Caco-2 (cell line): ENCODE results near the gene SIK2. TPM values are rescaled to one million over a fixed set of nuclear protein-coding genes. Genes with fewer than 3 reads are reported as not detected.

Experiments
- BruUV-seq: library from RNA; stranded (reverse); fragments of 400-500 nt; replicated peaks from 2 replicates; lab custom pipeline; 2021; lab: Mats Ljungman, UMichigan
- CTCF ChIA-PET: fragments of 300-600 bp; sonication (Branson Sonifier 250); formaldehyde crosslinking; loops from one replicate; lab custom pipeline; 2022; ENCODE audit warnings: antibody characterized with exemption; lab: Charles Lee
- POLR2A ChIA-PET: fragments of 300-600 bp; sonication (Branson Sonifier 250); formaldehyde crosslinking; loops from one replicate; lab custom pipeline; 2022; ENCODE audit warnings: antibody characterized with exemption; lab: Charles Lee
- DNase-seq, 2 experiments: peaks; one replicate each; pipeline versions ENCODE4 v3.0.0 to v3.0.0-alpha.2; 2020 to 2022
- H3K27me3 ChIP-seq: replicated peaks from 2 replicates; pipeline ENCODE4 v1.6.0; 2011; ENCODE audit warnings: low read length; ENCODE audit not compliant: control insufficient read depth, insufficient read depth
- H3K36me3 ChIP-seq: 2 replicates; pipeline ENCODE4 v1.5.1; 2011; ENCODE audit warnings: low read length; ENCODE audit not compliant: control insufficient read depth, insufficient read depth
- H3K4me1 ChIP-seq: fragments of 250-450 bp; sonication (Bioruptor Pico); 2 replicates; pipeline ENCODE4 v1.5.1; 2020; ENCODE audit warnings: mild to moderate bottlenecking
- H3K4me3 ChIP-seq: 2 replicates; pipeline ENCODE4 v1.5.1; 2011; ENCODE audit warnings: low read depth, mild to moderate bottlenecking, control low read depth, low read length
- H3K9me3 ChIP-seq: fragments of 250-450 bp; sonication (Bioruptor Pico); 2 replicates; pipeline ENCODE4 v1.5.1; 2020; ENCODE audit warnings: mild to moderate bottlenecking, moderate library complexity
- H3K27ac Mint-ChIP-seq: one replicate; pipeline ENCODE4 v1.8.0; 2022; ENCODE audit warnings: mixed read lengths; ENCODE audit not compliant: unreplicated experiment
- H3K27me3 Mint-ChIP-seq: one replicate; pipeline ENCODE4 v1.8.0; 2022; ENCODE audit warnings: mixed read lengths; ENCODE audit not compliant: insufficient read depth, unreplicated experiment
- H3K36me3 Mint-ChIP-seq: one replicate; pipeline ENCODE4 v1.8.0; 2022; ENCODE audit warnings: mild to moderate bottlenecking, mixed read lengths; ENCODE audit not compliant: insufficient read depth, unreplicated experiment
- H3K4me1 Mint-ChIP-seq: one replicate; pipeline ENCODE4 v1.8.0; 2022; ENCODE audit warnings: low read depth, mixed read lengths; ENCODE audit not compliant: unreplicated experiment
- H3K4me3 Mint-ChIP-seq: one replicate; pipeline ENCODE4 v1.8.0; 2022; ENCODE audit warnings: mild to moderate bottlenecking, moderate library complexity, mixed read lengths; ENCODE audit not compliant: unreplicated experiment
- H3K9me3 Mint-ChIP-seq: one replicate; pipeline ENCODE4 v1.8.0; 2022; ENCODE audit warnings: mixed read lengths; ENCODE audit not compliant: unreplicated experiment
- CTCF ChIP-seq, 2 experiments: fragments of 200-600 bp in 1 of 2; IDR thresholded peaks; 1 replicate in 1 of 2; 2 replicates in 1 of 2; pipeline versions ENCODE4 v1.5.1 to v1.8.0; 2011 to 2022; ENCODE audit warnings: antibody characterized with exemption in 1 of 2, control low read depth in 1 of 2, inconsistent platforms in 1 of 2, low read depth in 1 of 2, low read length in 1 of 2, mild to moderate bottlenecking in 1 of 2, moderate library complexity in 1 of 2; ENCODE audit not compliant: insufficient read depth in 1 of 2, severe bottlenecking in 1 of 2, unreplicated experiment in 1 of 2
- intact Hi-C: fragments of 100-400 bp; cut with micrococcal nuclease; formaldehyde crosslinking; loops from one replicate; pipeline ENCODE4 v1.10.0; 2022; ENCODE audit not compliant: unreplicated experiment
- total RNA-seq: library from RNA; stranded (reverse); gene quantifications from 2 replicates; pipeline ENCODE4 v1.2.3, GENCODE V29; 2022

SIK2 gene
- total RNA-seq, 1 experiment from 2014 or later: 40.2 TPM

GRCh38 chr11:111598148-111598547 is 4.1 kb upstream of the SIK2 start:
- H3K9me3 Mint-ChIP-seq: no peaks in the 10 kb centered on the region
- TF ChIP-seq CTCF (IDR thresholded peaks at IDR 0.05; ENCODE audit: insufficient read depth in 1 of 2, low read depth in 1 of 2, low read length in 1 of 2, severe bottlenecking in 1 of 2, unreplicated experiment in 1 of 2): no peak
- H3K4me1 Mint-ChIP-seq: peaks cover under 1% of the 10 kb centered on the region
- H3K27ac Mint-ChIP-seq: no peak overlapping the region
- BruUV-seq: no TSS peak
- Histone ChIP-seq H3K36me3 (no peaks in the 10 kb centered on the region), H3K27me3 (no peaks in the 10 kb centered on the region), H3K9me3 (0 out of 2 replicates have a peak, but pooled peaks cover 3% of the 10 kb centered on the region), H3K4me1 (no peaks in the 10 kb centered on the region; the same call in 1 of the 2 replicates), H3K4me3 (no peak overlapping the region)
- H3K27me3 Mint-ChIP-seq: peaks cover 5% of the 10 kb centered on the region
- POLR2A ChIA-PET: interaction anchor here (0.6 kb wide), 1 partner anchor 307 kb away, joined by 3 read pairs; no protein-coding TSS in a partner anchor
- peaks cover 11% of the 10 kb centered on the region for H3K36me3 Mint-ChIP-seq
- H3K4me3 Mint-ChIP-seq: peak overlapping the region; percentile 25
- CTCF ChIA-PET: interaction anchor here (0.8 to 1.6 kb wide), 2 partner anchors 143 to 165 kb away, joined by 3 to 4 read pairs; no protein-coding TSS in a partner anchor
- DNase-seq: no peak
- intact Hi-C loops: no loop called here

- ChIA-PET POLR2A (no interaction called here), CTCF (interaction anchor here (0.8 kb wide), 1 partner anchor 179 kb away, joined by 3 read pairs; no protein-coding TSS in a partner anchor)
- BruUV-seq: no TSS peak
- Mint-ChIP-seq H3K9me3 (no peaks in the 10 kb centered on the region), H3K27me3 (peaks cover 5% of the 10 kb centered on the region), H3K4me1 (peaks cover 4% of the 10 kb centered on the region), H3K36me3 (peaks cover 15% of the 10 kb centered on the region), H3K27ac (no peak overlapping the region), H3K4me3 (no peak overlapping the region)
- no peaks in the 10 kb centered on the region for H3K27me3 ChIP-seq
- peaks cover 2% of the 10 kb centered on the region for H3K4me1 ChIP-seq
- intact Hi-C loops: no loop called here
- no peak overlapping the region for H3K4me3 ChIP-seq
- H3K36me3 ChIP-seq: no peaks in the 10 kb centered on the region
- 0 out of 2 replicates have a peak, but pooled peaks cover 3% of the 10 kb centered on the region for H3K9me3 ChIP-seq
- no peak for TF ChIP-seq CTCF (IDR thresholded peaks at IDR 0.05; ENCODE audit: insufficient read depth in 1 of 2, low read depth in 1 of 2, low read length in 1 of 2, severe bottlenecking in 1 of 2, unreplicated experiment in 1 of 2)
- DNase-seq: no peak
These were observed 3.7 kb upstream of the SIK2 start for GRCh38 chr11:111598559-111598958.

GRCh38 chr11:111601636-111601978 is 642 bp upstream of the SIK2 start:
- BruUV-seq: no TSS peak
- no peak for TF ChIP-seq CTCF (IDR thresholded peaks at IDR 0.05; ENCODE audit: insufficient read depth in 1 of 2, low read depth in 1 of 2, low read length in 1 of 2, severe bottlenecking in 1 of 2, unreplicated experiment in 1 of 2)
- Mint-ChIP-seq H3K4me1 (peaks cover 23% of the 10 kb centered on the region), H3K36me3 (peaks cover 17% of the 10 kb centered on the region), H3K27me3 (peaks cover 5% of the 10 kb centered on the region), H3K4me3 (peak overlapping the region; percentile 97), H3K27ac (peak overlapping the region; percentile 95), H3K9me3 (no peaks in the 10 kb centered on the region)
- intact Hi-C loops: loop anchor here (5.0 kb wide), 3 partner anchors 66 to 381 kb away; no protein-coding TSS in a partner anchor
- Histone ChIP-seq H3K4me3 (peak overlapping the region; percentile 87), H3K27me3 (no peaks in the 10 kb centered on the region), H3K9me3 (no peaks in the 10 kb centered on the region), H3K4me1 (peaks cover 16% of the 10 kb centered on the region), H3K36me3 (no peaks in the 10 kb centered on the region)
- DNase-seq: no peak
- CTCF ChIA-PET: interaction anchor here (0.7 to 2.6 kb wide), 4 partner anchors 43 to 176 kb away, joined by 4 to 17 read pairs (median 5); no protein-coding TSS in a partner anchor
- POLR2A ChIA-PET: no interaction called here
